Nucleus accumbens (tissue), 56 donors: Measurements from ENCODE around the gene BDP1.
"Not testable (repeated sequence)": the region's sequence is repeated elsewhere in the genome, so short reads cannot be mapped to it uniquely, and the experiment has no call there.

Experiments
- DNase-seq, 56 donors: peaks; one replicate each; lab custom pipeline; 2025; lab: John Stamatoyannopoulos, UW

Gene BDP1

DNA sequence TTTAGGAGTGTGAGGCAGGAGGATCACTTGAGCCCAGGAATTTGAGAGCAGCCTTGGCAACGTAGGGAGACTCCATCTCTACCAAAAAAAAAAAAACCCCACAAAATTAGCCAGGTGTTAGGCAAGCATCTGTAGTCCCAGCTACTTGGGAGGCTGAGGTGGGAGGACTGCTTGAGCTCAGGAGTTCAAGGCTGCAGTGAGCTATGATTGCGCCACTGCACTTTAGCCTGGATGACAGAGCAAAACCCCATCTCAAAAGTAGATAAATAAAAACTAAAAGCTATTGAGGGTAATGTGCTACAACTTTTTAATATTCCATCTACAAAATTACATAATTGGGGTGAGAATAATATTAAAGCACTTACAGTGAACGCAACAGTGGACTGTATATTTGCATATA lies 5.9 kb downstream of the BDP1 start:
- no peak for DNase-seq

DNA sequence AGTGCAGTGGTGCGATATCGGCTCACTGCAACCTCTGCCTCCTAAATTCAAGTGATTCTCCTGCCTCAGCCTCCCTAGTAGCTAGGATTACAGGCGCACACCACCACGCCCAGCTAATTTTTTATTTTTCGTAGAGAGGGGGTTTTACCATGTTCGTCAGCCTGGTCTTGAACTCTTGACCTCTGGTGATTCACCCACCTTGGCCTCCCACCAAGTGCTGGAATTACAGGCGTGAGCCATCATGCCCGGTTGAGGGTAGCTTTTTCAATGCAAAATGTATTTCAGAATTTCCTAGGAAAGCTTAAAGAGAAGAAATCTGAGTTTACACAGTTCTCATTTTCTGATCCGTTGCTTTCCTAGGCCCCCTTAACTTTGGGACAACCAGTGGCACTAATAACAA lies 15.7 kb downstream of the BDP1 start:
- no peak for DNase-seq

DNA sequence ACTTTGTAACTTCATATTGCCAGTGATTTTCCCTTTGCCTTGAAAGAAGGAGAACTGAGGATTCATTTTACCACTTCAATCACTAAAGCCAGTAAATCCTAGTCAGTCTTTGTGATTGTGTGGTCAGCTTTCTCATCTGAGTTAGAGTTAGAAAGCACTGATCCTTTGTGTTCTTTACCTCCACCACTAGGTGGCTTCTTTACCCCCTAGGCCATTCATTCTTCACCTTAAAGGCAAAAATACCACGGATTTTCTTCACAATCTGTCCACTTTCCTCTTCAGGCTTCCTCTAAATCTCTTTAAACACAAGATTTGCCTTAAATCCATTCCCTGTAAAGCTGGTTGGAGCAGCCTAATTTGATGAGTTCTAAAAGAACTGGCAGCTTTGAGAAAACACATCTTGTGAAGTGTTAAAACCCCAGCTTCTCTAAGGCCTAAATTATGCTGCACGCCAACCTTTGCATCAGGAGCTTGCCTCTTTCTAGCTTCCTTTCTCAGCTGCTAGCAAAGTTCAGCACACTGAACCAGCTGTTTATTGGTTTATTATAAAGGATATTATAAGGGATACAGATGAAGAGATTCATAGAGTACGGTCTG lies 20.4 kb downstream of the BDP1 start:
- DNase-seq = no peak

DNA sequence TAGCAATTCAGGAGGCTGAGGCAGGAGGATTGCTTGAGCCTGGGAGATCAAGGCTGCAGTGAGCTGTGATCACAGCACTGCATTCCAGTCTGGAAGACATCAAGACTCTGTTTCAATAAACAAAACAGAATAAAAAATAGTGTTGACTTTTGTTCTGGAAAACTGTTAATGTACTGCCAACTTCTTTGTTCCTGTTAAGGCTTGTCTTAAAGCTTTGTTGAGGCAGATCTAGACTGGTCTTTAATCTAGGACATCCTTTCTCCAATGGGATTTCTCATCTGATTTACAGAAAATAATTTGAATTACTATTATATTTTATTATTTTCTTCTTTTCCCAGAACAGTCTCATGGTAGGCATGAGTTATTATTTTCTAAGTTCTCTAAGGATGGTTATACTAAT lies 26.0 kb downstream of the BDP1 start:
- no peak for DNase-seq

- DNase-seq = no peak
Observed at GRCh38 chr5:71482132-71482531, 26.7 kb downstream of the BDP1 start.

GRCh38 chr5:71483355-71483754 lies 27.9 kb downstream of the BDP1 start:
- no peak for DNase-seq

- DNase-seq = no peak
Observed at GRCh38 chr5:71492817-71493615, 37.6 kb downstream of the BDP1 start.

DNA sequence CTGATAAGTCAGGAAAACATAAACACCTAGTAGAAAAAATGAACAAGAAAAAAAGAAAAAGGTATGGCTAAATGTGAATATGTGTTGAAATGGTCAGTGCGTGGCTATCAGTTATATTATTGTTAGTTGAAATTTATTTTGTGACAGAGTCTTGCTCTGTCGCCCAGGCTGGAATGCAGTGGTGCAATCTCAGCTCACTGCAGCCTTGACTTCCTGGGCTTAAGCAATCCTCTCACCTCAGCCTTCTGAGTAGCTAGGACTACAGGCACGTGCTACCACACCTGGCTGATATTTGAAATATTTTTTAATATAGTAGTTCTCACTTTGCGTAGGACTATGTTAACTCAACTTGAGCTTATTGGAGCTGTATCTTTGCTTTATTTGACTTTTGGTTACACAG lies 38.8 kb downstream of the BDP1 start:
- not testable (repeated sequence) for DNase-seq

DNA sequence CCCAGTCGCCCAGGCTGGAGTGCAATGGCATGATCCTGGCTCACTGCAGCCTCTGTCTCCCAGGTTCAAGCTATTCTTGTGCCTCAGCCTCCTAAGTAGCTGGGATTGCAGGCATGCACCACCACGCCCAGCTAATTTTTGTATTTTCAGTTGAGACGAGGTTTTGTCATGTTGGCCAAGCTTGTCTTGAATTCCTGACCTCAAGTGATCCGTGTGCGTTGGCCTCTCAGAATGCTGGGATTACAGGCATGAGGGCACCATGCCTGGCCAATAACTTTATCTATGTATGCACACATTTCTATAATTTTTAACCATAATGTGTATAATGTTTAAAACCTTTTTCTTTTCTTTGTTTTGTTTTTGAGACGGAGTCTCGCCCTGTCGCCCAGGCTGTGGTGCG lies 43.3 kb downstream of the BDP1 start:
- DNase-seq = not testable (repeated sequence)

DNA sequence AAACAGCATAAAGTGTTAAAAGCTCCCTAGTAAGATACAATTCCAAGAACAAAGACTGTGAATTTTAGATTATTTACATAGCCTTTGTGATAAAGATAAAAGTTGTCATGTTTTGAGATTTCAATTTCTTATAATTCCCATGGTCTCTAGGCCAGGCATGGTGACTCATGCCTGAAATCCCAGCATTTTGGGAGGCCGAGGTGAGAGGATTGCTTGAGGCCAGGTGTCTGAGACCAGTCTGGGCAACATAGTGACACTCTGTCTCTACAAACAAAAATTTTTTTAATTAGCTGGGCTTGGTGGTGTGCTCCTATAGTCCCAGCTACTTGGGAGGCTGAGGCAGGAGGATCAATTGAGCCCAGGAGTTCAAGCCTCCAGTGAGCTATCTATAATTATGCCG lies 48.1 kb downstream of the BDP1 start:
- DNase-seq = no peak

GRCh38 chr5:71522151-71522550 lies 66.7 kb downstream of the BDP1 start:
- DNase-seq = no peak

DNA sequence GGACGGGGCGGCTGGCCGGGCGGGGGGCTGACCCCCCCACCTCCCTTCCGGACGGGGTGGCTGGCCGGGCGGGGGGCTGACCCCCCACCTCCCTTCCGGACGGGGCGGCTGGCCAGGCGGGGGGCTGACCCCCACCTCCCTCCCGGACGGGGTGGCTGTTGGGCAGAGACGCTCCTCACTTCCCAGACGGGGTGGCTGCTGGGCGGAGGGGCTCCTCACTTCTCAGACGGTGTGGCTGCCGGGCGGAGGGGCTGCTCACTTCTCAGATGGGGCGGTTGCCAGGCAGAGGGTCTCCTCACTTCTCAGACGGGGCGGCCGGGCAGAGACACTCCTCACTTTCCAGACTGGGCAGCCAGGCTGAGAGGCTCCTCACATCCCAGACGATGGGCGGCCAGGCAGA lies 70.2 kb downstream of the BDP1 start:
- not testable (repeated sequence) for DNase-seq

DNA sequence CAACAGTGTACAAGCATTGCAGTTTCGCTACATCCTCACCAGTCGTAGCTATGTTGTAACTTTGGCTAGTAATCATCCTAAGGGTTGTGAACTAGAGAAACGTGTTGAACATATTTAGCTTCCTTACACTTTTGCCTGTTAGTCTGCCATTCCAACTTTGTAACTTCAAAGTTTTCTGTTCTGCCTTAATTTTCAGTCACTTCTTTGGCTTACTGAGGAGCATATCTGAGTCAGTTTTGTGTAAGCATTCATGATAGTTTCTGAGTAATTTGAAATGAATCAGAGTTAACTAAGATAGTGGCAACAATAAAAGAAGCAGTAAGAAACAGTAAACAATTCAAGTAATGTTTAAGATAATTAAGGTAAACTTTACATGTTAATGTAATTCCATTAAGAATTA lies 72.8 kb downstream of the BDP1 start:
- DNase-seq = no peak

DNA sequence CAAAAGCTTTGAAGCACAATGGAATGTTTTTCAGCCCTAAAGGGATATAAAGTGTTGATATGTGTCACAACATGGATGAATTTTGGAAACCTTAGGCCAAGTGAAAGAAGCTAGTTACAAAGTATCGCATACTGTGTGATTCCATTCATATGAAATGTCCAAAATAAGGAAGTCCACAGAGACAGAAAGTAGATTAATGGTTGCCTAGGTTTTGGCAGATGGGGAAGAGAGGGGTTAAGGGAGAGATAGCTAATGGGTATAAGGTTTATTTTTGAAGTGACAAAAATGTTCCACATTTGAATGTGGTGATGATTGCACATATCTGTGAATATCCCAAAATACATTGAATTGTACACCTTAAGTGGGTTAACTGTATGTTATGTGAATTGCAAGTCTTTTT lies 74.2 kb downstream of the BDP1 start:
- DNase-seq = no peak

GRCh38 chr5:71533142-71533541 lies 77.7 kb downstream of the BDP1 start:
- no peak for DNase-seq

- DNase-seq = no peak
Observed at GRCh38 chr5:71533615-71534014, 78.2 kb downstream of the BDP1 start.

- DNase-seq = no peak
Observed at GRCh38 chr5:71537687-71538086, 82.2 kb downstream of the BDP1 start.

GRCh38 chr5:71550885-71551284 lies 95.4 kb downstream of the BDP1 start:
- DNase-seq = not testable (repeated sequence)

DNA sequence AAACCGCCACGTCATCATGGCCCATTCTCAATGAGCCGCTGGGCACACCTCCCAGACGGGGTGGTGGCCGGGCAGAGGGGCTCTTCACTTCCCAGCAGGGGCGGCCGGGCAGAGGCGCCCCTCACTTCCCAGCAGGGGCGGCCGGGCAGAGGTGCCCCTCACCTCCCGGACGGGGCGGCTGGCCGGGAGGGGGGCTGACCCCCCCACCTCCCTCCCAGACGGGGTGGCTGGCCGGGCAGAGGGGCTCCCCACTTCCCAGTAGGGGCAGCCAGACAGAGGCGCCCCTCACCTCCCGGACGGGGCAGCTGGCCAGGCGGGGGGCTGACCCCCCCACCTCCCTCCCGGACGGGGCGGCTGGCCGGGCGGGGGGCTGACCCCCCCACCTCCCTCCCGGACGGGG lies 96.1 kb downstream of the BDP1 start:
- not testable (repeated sequence) for DNase-seq

DNA sequence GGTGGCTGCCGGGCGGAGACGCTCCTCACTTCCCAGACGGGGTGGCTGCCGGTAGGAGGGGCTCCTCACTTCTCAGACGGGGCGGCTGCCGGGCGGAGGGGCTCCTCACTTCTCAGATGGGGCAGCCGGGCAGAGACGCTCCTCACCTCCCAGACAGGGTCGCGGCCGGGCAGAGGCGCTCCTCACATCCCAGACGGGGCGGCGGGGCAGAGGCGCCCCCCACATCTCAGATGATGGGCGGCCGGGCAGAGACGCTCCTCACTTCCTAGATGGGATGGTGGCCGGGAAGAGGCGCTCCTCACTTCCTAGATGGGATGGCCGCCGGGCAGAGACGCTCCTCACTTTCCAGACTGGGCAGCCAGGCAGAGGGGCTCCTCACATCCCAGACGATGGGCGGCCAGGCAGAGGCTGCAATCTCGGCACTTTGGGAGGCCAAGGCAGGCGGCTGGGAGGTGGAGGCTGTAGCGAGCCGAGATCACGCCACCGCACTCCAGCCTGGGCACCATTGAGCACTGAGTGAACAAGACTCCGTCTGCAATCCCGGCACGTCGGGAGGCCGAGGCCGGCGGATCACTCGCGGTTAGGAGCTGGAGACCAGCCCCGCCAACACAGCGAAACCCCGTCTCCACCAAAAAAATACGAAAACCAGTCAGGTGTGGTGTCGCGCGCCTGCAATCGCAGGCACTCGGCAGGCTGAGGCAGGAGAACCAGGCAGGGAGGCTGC lies 96.7 kb downstream of the BDP1 start:
- not testable (repeated sequence) for DNase-seq

GRCh38 chr5:71563161-71563560 lies 107.7 kb downstream of the BDP1 start:
- no peak for DNase-seq

DNA sequence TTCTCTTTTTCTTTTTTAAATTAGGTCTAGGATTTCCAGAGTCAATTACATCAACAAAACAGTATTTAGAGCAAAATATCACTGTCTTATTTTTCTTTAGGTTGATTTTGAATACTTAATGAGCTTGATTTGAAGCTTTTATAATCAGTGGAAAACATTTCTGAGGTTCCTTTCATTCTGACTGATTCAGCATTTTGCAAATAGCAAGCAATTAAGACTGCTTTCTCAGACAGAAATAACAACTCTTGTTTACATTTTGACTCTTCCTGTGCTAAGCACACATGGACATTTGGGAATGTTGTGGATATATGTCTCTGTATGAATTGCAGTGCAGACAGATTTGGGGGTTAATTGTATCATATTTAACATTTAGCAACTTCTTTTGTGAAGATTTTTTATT lies 109.4 kb downstream of the BDP1 start:
- DNase-seq = no peak
